Testis (tissue), 3 donors: Measurements from ENCODE around the gene CCM2. TPM values are rescaled to one million over a fixed set of nuclear protein-coding genes. Genes with fewer than 3 reads are reported as not detected.

Experiments used
- DNase-seq: peaks from one replicate; pipeline ENCODE4 v3.0.0-alpha.2; 2019
- H3K27ac ChIP-seq, 2 donors: fragments of 200-600 bp; sonication (generic); one replicate each; pipeline ENCODE4 v1.5.1; 2019
- H3K27me3 ChIP-seq: fragments of 200-600 bp; sonication (generic); one replicate; pipeline ENCODE4 v1.5.1; 2019
- H3K36me3 ChIP-seq: fragments of 200-600 bp; sonication (generic); one replicate; pipeline ENCODE4 v1.5.1; 2017; ENCODE audit warnings: low read depth; ENCODE audit errors: missing control alignments
- H3K4me1 ChIP-seq: fragments of 200-600 bp; sonication (generic); one replicate; pipeline ENCODE4 v1.5.1; 2019
- H3K4me3 ChIP-seq, 2 donors: fragments of 200-600 bp; sonication (generic); one replicate each; pipeline ENCODE4 v1.5.1; 2017 to 2019
- H3K9me3 ChIP-seq: fragments of 200-600 bp; sonication (generic); one replicate; pipeline ENCODE4 v1.5.1; 2017
- POLR2A ChIP-seq: fragments of 450-650 bp; IDR thresholded peaks from one replicate; pipeline ENCODE4 v1.6.1; 2017; ENCODE audit warnings: antibody characterized with exemption, mild to moderate bottlenecking, moderate library complexity
- WGBS, 2 donors: methylation state at CpG; one replicate each; pipeline ENCODE4 v1.1.5; 2018; 5-methylcytosine and 5-hydroxymethylcytosine counted together
- intact Hi-C: fragments of 100-400 bp; cut with DNase I; formaldehyde crosslinking; loops from one replicate; pipeline ENCODE4 v1.15.1; 2023; ENCODE audit warnings: low total_unique reads
- polyA plus RNA-seq: library from polyadenylated mRNA; stranded (reverse); fragments of 350-450 nt; fragmentation: Illumina TruSeq; extraction: RNeasy Lipid Tissue Mini Kit (QIAGEN cat#74804); gene quantifications from one replicate; pipeline ENCODE4 v1.2.3, GENCODE V29; 2014; ENCODE audit warnings: low read depth, low replicate concordance; ENCODE audit not compliant: insufficient read depth
- total RNA-seq, 2 donors: library from RNA; depleted of rRNA; stranded (reverse); fragments of >200 nt; gene quantifications; one replicate each; pipeline ENCODE4 v1.2.3, GENCODE V29; 2016
- TF ChIP-seq, protein P1 (sequence below), 3 experiments: fragments of 450-650 bp in 2 of 3; fragments of 200-600 bp in 1 of 3; sonication (generic) in 1 of 3; IDR thresholded peaks; one replicate each; pipeline ENCODE4 v1.5.1; 2016 to 2019; ENCODE audit warnings: antibody characterized with exemption in 3 of 3, mild to moderate bottlenecking in 2 of 3, moderate library complexity in 1 of 3

The CCM2 gene
- total and polyA plus RNA-seq, 3 donors from 2014 or later: 57.6 to 95.1 (median 85.4) TPM

DNA sequence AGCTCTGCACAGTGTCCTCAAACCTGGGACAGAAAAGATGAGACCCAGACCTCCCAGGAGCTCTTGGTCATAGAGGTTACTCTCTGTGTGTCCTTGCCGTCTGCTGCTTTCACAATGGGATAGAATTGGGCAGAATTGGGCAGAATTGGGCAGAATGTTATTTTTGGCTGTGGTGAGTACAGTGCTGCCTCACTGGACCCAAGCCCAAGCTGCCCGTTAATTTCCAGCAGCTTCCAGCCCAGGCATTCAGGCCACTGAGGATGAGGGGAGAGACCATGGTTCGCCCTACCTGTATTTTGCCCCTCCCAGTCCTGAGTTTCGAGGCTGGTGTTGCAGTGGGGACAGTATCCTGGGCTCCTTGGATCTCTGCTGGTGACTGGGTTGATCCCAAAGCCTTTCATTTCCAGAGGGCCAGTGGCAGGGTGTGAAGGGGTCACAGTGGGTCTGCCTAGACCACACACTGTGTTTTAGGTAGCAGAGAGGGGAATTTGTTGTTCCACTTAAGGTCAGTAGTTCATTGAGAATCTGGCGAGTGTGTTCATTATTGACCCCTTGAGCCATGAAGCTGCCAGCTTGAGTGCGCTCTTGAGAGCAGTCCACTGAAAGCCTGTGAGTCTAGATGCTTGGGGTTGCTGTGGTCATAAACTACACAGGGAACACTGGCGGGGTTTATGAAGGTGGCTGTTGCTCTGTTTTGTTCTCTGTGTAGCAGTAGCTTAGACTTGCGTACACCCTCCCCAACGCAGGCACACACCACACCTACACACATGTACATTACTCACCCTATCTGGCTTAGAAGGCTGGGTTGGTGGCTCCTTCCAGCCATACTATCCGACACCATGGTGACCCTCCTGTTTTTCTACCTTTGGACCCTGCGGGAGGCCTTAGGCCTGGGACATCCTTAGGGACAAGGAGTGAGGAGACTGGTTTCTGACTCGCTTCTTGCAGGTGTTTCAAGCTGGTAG, 65.3 kb downstream of the CCM2 start:
- Histone ChIP-seq H3K27ac (no peak overlapping the region), H3K4me3 (no peak overlapping the region), H3K27me3 (no peaks in the 10 kb centered on the region), H3K36me3 (no peaks in the 10 kb centered on the region), H3K9me3 (no peaks in the 10 kb centered on the region), H3K4me1 (no peaks in the 10 kb centered on the region)
- WGBS, 2 donors: 81 to 83% methylated on average over 11 to 12 of the region's 12 CpGs
- DNase-seq: no peak
- no peak for TF ChIP-seq POLR2A
- TF ChIP-seq, protein P1, sequence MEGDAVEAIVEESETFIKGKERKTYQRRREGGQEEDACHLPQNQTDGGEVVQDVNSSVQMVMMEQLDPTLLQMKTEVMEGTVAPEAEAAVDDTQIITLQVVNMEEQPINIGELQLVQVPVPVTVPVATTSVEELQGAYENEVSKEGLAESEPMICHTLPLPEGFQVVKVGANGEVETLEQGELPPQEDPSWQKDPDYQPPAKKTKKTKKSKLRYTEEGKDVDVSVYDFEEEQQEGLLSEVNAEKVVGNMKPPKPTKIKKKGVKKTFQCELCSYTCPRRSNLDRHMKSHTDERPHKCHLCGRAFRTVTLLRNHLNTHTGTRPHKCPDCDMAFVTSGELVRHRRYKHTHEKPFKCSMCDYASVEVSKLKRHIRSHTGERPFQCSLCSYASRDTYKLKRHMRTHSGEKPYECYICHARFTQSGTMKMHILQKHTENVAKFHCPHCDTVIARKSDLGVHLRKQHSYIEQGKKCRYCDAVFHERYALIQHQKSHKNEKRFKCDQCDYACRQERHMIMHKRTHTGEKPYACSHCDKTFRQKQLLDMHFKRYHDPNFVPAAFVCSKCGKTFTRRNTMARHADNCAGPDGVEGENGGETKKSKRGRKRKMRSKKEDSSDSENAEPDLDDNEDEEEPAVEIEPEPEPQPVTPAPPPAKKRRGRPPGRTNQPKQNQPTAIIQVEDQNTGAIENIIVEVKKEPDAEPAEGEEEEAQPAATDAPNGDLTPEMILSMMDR (IDR thresholded peaks at IDR 0.05): no peak
- intact Hi-C loops: no loop called here

DNA sequence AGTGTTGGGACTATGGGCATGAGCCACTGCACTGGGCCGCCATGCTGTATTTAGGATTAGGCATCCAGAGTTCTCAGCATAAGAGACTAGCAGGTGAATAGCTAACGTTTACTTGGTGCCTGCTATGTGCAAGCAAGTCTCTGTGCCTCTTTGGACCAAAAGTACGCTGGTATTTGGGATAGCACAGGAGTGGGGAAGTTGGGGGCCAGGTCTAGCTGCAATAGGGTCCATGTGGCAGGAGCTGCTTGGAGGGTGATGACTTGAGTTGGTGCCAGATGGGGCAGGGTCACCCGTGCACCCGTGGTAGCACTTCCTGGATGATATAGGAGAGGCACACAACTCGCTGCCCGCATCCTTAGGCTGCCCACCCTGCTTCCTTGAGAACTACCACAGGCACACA, 66.4 kb downstream of the CCM2 start:
- intact Hi-C loops: no loop called here

DNA sequence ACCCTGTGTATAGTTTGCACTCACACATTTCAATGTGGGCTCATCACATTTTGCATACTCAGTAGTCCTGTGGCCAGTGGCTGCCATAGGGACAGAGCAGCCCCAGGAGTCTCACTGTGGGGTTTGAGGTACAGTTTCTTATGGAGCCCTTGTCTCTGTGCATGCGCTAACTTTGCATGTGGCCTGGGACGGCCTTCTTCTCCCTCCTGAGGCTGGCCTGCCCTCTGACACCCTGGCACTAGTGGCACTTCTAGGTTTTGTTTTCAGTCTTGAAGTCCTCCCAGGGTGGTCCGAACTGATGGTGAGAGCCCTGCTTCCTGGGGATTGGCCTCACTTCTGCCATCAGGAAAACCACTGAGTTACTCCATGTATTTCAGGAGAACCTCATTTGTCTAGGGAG, 67.6 kb downstream of the CCM2 start:
- intact Hi-C loops: no loop called here

More for the DNA sequence above, 66.4 kb downstream of the CCM2 start:
- no peak for DNase-seq
- 86 to 88% methylated on average over 7 of the region's 7 CpGs for WGBS, 2 donors
- Histone ChIP-seq H3K4me3 (no peak overlapping the region), H3K27me3 (no peaks in the 10 kb centered on the region), H3K36me3 (no peaks in the 10 kb centered on the region), H3K4me1 (no peaks in the 10 kb centered on the region), H3K27ac (no peak overlapping the region), H3K9me3 (no peaks in the 10 kb centered on the region)
- TF ChIP-seq POLR2A: no peak
- TF ChIP-seq, protein P1 (IDR thresholded peaks at IDR 0.05): no peak

DNA sequence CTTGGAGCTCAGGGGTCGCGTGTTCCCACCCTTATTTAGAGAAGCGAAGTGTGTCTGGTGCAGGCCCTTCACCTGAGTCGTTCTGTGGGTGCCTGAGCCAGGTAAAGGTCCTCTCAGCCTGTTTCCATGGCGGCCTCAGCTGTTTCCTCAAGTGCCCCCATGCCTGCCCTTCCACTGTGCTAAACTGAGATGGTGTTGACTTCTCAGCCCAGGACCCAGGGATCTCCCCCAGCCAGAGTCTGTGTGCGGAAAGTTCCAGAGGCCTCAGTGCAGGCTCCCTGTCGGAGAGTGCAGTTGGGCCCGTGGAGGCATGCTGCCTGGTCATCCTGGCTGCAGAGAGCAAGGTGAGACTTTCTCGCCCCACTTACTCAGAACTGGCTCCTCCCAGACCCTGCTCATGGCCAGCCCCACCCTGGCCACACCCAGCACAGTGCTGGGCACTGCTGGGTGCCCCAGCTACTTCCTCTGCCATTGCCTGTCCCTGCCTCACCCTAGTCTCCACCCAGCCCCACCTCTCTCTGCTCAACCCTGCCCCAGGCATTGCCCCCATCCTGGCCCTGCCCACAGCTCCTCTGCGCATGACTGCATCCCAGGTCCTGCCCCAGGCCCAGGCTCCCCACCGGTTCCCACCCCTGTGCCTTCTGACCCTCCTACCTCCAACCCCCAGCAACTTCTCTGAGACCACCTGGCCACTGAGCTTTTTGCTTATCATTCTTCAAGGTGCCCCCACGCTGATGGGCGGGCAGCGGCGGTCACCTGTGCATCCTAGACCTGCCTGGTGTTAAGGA, 68.4 kb downstream of the CCM2 start:
- Histone ChIP-seq H3K4me3 (no peak overlapping the region), H3K27ac (no peak overlapping the region), H3K36me3 (no peaks in the 10 kb centered on the region), H3K27me3 (no peaks in the 10 kb centered on the region), H3K9me3 (no peaks in the 10 kb centered on the region), H3K4me1 (no peaks in the 10 kb centered on the region)
- WGBS, 2 donors: 92 to 95% methylated on average over 10 to 15 of the region's 15 CpGs
- DNase-seq: no peak
- TF ChIP-seq, protein P1 (IDR thresholded peaks at IDR 0.05): no peak
- no peak for TF ChIP-seq POLR2A
- intact Hi-C loops: no loop called here

More for the DNA sequence above, 67.6 kb downstream of the CCM2 start:
- Histone ChIP-seq H3K4me3 (no peak overlapping the region), H3K4me1 (no peaks in the 10 kb centered on the region), H3K9me3 (no peaks in the 10 kb centered on the region), H3K27me3 (no peaks in the 10 kb centered on the region), H3K36me3 (no peaks in the 10 kb centered on the region), H3K27ac (no peak overlapping the region)
- DNase-seq: no peak
- WGBS, 2 donors: 92 to 98% methylated on average over 2 to 3 of the region's 3 CpGs
- TF ChIP-seq, protein P1 (IDR thresholded peaks at IDR 0.05): no peak
- TF ChIP-seq POLR2A: no peak
